Ishikawa (cell line): Measurements from ENCODE around the gene CD9.

Experiments
- EP300 ChIP-seq: IDR thresholded peaks from 2 replicates; pipeline ENCODE4 v1.6.1; 2012; ENCODE audit warnings: borderline replicate concordance
- NFIC ChIP-seq: IDR thresholded peaks from 2 replicates; pipeline ENCODE4 v1.6.1; 2012
- RAD21 ChIP-seq: IDR thresholded peaks from 2 replicates; pipeline ENCODE4 v1.6.1; 2012; ENCODE audit warnings: low read depth
- TAF1 ChIP-seq: IDR thresholded peaks from 2 replicates; pipeline ENCODE4 v1.6.1; 2012; ENCODE audit warnings: low read depth, mild to moderate bottlenecking
- TEAD4 ChIP-seq: IDR thresholded peaks from 2 replicates; pipeline ENCODE4 v1.6.1; 2012
- YY1 ChIP-seq: IDR thresholded peaks from 2 replicates; pipeline ENCODE4 v1.6.1; 2012; ENCODE audit warnings: low read depth
- ZBTB7A ChIP-seq: IDR thresholded peaks from 2 replicates; pipeline ENCODE4 v1.6.1; 2012; ENCODE audit warnings: low read depth
- TF ChIP-seq, protein P1 (sequence below): IDR thresholded peaks from 2 replicates; pipeline ENCODE4 v1.6.1; 2012; ENCODE audit warnings: low read depth, mild to moderate bottlenecking
- TF ChIP-seq, protein P2 (sequence below): IDR thresholded peaks from 2 replicates; pipeline ENCODE4 v1.6.1; 2012

DNA sequence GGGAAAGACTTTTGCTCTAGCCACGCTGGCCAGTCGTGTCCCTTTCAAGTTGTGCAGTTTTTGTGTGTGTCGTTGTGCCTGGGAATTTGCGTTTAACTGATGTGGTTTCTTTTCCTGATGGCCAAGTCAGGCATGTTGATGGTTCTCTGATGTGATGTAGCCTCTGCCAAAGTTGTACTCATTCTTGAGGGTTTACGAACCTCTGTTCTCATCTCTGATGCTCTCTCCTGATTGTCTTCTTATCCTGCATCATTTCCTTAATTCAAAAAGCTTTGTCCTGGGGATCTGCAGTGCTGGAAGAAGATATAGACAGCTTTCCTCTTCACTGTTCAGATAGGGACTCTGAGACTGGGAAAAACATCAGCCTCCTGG, 25.4 kb downstream of the CD9 start:
- TF ChIP-seq, protein P1, sequence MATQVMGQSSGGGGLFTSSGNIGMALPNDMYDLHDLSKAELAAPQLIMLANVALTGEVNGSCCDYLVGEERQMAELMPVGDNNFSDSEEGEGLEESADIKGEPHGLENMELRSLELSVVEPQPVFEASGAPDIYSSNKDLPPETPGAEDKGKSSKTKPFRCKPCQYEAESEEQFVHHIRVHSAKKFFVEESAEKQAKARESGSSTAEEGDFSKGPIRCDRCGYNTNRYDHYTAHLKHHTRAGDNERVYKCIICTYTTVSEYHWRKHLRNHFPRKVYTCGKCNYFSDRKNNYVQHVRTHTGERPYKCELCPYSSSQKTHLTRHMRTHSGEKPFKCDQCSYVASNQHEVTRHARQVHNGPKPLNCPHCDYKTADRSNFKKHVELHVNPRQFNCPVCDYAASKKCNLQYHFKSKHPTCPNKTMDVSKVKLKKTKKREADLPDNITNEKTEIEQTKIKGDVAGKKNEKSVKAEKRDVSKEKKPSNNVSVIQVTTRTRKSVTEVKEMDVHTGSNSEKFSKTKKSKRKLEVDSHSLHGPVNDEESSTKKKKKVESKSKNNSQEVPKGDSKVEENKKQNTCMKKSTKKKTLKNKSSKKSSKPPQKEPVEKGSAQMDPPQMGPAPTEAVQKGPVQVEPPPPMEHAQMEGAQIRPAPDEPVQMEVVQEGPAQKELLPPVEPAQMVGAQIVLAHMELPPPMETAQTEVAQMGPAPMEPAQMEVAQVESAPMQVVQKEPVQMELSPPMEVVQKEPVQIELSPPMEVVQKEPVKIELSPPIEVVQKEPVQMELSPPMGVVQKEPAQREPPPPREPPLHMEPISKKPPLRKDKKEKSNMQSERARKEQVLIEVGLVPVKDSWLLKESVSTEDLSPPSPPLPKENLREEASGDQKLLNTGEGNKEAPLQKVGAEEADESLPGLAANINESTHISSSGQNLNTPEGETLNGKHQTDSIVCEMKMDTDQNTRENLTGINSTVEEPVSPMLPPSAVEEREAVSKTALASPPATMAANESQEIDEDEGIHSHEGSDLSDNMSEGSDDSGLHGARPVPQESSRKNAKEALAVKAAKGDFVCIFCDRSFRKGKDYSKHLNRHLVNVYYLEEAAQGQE = no peak
- TF ChIP-seq EP300 (no peak), NFIC (no peak), RAD21 (no peak), ZBTB7A (no peak), TEAD4 (no peak), YY1 (no peak), TAF1 (no peak)
- TF ChIP-seq, protein P2, sequence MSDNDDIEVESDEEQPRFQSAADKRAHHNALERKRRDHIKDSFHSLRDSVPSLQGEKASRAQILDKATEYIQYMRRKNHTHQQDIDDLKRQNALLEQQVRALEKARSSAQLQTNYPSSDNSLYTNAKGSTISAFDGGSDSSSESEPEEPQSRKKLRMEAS = no peak
